CD4-positive, CD25-positive, alpha-beta regulatory T cell (primary cell): ENCODE measurements around the gene CHN1. TPM values are rescaled to one million over a fixed set of nuclear protein-coding genes. Genes with fewer than 3 reads are reported as not detected.

ENCODE experiments used
- ATAC-seq, 2 donors: fragments of 150-1000 bp; cut with Tn5 transposase; one replicate each; pipeline ENCODE4 v1.10.0; 2021; ENCODE audit warnings: low read depth in 2 of 2, moderate number of reproducible peaks in 2 of 2, moderate library complexity in 1 of 2
- DNase-seq, 3 donors: peaks; one replicate each; pipeline versions ENCODE4 v3.0.0 to v3.0.0-alpha.2; 2012 to 2022; ENCODE audit warnings: mixed read lengths in 1 of 3
- H3K27ac ChIP-seq: one replicate; pipeline ENCODE4 v1.7.0; 2013; ENCODE audit warnings: mild to moderate bottlenecking, low read length; ENCODE audit not compliant: insufficient read depth, poor library complexity, severe bottlenecking
- H3K27me3 ChIP-seq: one replicate; pipeline ENCODE4 v1.7.0; 2013; ENCODE audit warnings: low read length; ENCODE audit not compliant: control insufficient read depth, insufficient read depth
- H3K36me3 ChIP-seq: one replicate; pipeline ENCODE4 v1.7.0; 2013; ENCODE audit warnings: mild to moderate bottlenecking, low read length, moderate library complexity; ENCODE audit not compliant: control insufficient read depth, insufficient read depth
- H3K4me1 ChIP-seq: 2 replicates; pipeline ENCODE4 v1.7.0; 2013; ENCODE audit warnings: mild to moderate bottlenecking, low read length; ENCODE audit not compliant: insufficient read depth, control insufficient read depth, poor library complexity, severe bottlenecking
- H3K4me3 ChIP-seq: one replicate; pipeline ENCODE4 v1.7.0; 2013; ENCODE audit warnings: low read depth, mild to moderate bottlenecking, low read length, moderate library complexity
- H3K9me3 ChIP-seq, 2 experiments: 1 replicate in 1 of 2; 2 replicates in 1 of 2; pipeline ENCODE4 v1.7.0; 2013; ENCODE audit warnings: low read length in 2 of 2, mild to moderate bottlenecking in 1 of 2, moderate library complexity in 1 of 2; ENCODE audit not compliant: control insufficient read depth in 2 of 2
- H3K27ac Mint-ChIP-seq, 3 donors: one replicate each; pipeline ENCODE4 v1.8.0; 2020 to 2022; ENCODE audit warnings: mild to moderate bottlenecking in 3 of 3, mixed read lengths in 3 of 3, moderate library complexity in 2 of 3
- H3K27me3 Mint-ChIP-seq: one replicate; pipeline ENCODE4 v1.8.0; 2022; ENCODE audit warnings: mild to moderate bottlenecking, mixed read lengths
- H3K36me3 Mint-ChIP-seq: one replicate; pipeline ENCODE4 v1.8.0; 2020; ENCODE audit warnings: mixed read lengths
- H3K4me1 Mint-ChIP-seq, 4 donors: one replicate each; pipeline ENCODE4 v1.8.0; 2020 to 2022; ENCODE audit warnings: mixed read lengths in 4 of 4, mild to moderate bottlenecking in 1 of 4
- H3K4me3 Mint-ChIP-seq, 4 donors: one replicate each; pipeline ENCODE4 v1.8.0; 2020 to 2022; ENCODE audit warnings: mild to moderate bottlenecking in 4 of 4, mixed read lengths in 4 of 4, moderate library complexity in 3 of 4
- H3K9me3 Mint-ChIP-seq, 7 donors: one replicate each; pipeline ENCODE4 v1.8.0; 2020 to 2022; ENCODE audit warnings: mixed read lengths in 7 of 7, mild to moderate bottlenecking in 3 of 7, moderate library complexity in 2 of 7
- polyA plus RNA-seq, 4 donors: library from polyadenylated mRNA; unstranded; fragments of 300-500 nt; fragmentation: Illumina TruSeq; gene quantifications; one replicate each; pipeline ENCODE4 v1.2.3, GENCODE V29; 2021
- total RNA-seq: library from RNA; stranded (reverse); gene quantifications from one replicate; pipeline ENCODE4 v1.2.3, GENCODE V29; 2022

CHN1 gene
- total and polyA plus RNA-seq, 5 donors from 2014 or later: 6.6 to 17.9 (median 12.0) TPM

- Mint-ChIP-seq H3K27ac (no peak overlapping the region), H3K36me3 (no peaks in the 10 kb centered on the region), H3K27me3 (no peaks in the 10 kb centered on the region), H3K4me1 (peaks cover 0 to 8% (median 2%) of the 10 kb centered on the region in 4 donors), H3K9me3 (no peaks in the 10 kb centered on the region), H3K4me3 (no peak overlapping the region)
- no peaks in the 10 kb centered on the region for H3K4me1 ChIP-seq
- H3K4me3 ChIP-seq: no peak overlapping the region
- H3K36me3 ChIP-seq: no peaks in the 10 kb centered on the region
- no peaks in the 10 kb centered on the region for H3K27me3 ChIP-seq
- no peaks in the 10 kb centered on the region for H3K9me3 ChIP-seq
- H3K27ac ChIP-seq: no peak overlapping the region
- ATAC-seq (no peak), DNase-seq (no peak)
These were observed 41.5 kb downstream of the CHN1 start for GRCh38 chr2:174963437-174964400.

GRCh38 chr2:174959787-174960186, 45.4 kb downstream of the CHN1 start:
- DNase-seq (no peak), ATAC-seq (no peak)
- no peaks in the 10 kb centered on the region for H3K4me1 ChIP-seq
- H3K36me3 ChIP-seq: no peaks in the 10 kb centered on the region
- H3K9me3 ChIP-seq: no peaks in the 10 kb centered on the region
- H3K27ac ChIP-seq: no peak overlapping the region
- no peaks in the 10 kb centered on the region for H3K9me3 Mint-ChIP-seq
- no peak overlapping the region for H3K4me3 Mint-ChIP-seq
- no peaks in the 10 kb centered on the region for H3K27me3 ChIP-seq
- H3K4me1 Mint-ChIP-seq: peaks cover 0 to 5% (median 1%) of the 10 kb centered on the region in 4 donors
- H3K27me3 Mint-ChIP-seq: peaks cover 12% of the 10 kb centered on the region
- H3K36me3 Mint-ChIP-seq: no peaks in the 10 kb centered on the region
- H3K4me3 ChIP-seq: no peak overlapping the region
- no peak overlapping the region for H3K27ac Mint-ChIP-seq

- Mint-ChIP-seq H3K27ac (no peak overlapping the region), H3K4me1 (peaks cover 0 to 3% (median 0%) of the 10 kb centered on the region in 4 donors), H3K36me3 (no peaks in the 10 kb centered on the region), H3K9me3 (peaks cover 0 to 1% (median 0%) of the 10 kb centered on the region in 7 donors), H3K27me3 (peaks cover 33% of the 10 kb centered on the region), H3K4me3 (no peak overlapping the region)
- peaks cover 5% of the 10 kb centered on the region for H3K27me3 ChIP-seq
- no peaks in the 10 kb centered on the region for H3K4me1 ChIP-seq
- H3K9me3 ChIP-seq: no peaks in the 10 kb centered on the region
- DNase-seq (no peak), ATAC-seq (no peak)
- no peaks in the 10 kb centered on the region for H3K36me3 ChIP-seq
- no peak overlapping the region for H3K27ac ChIP-seq
- no peak overlapping the region for H3K4me3 ChIP-seq
These were observed 48.1 kb downstream of the CHN1 start for GRCh38 chr2:174957050-174957449.

GRCh38 chr2:174952607-174953006, 52.6 kb downstream of the CHN1 start:
- DNase-seq: no peak
- H3K36me3 Mint-ChIP-seq: no peaks in the 10 kb centered on the region
- no peak for ATAC-seq
- Histone ChIP-seq H3K27me3 (peaks cover 5% of the 10 kb centered on the region), H3K4me3 (no peak overlapping the region), H3K9me3 (no peaks in the 10 kb centered on the region), H3K4me1 (no peaks in the 10 kb centered on the region), H3K36me3 (no peaks in the 10 kb centered on the region), H3K27ac (no peak overlapping the region)
- no peak overlapping the region for H3K4me3 Mint-ChIP-seq
- no peak overlapping the region for H3K27ac Mint-ChIP-seq
- H3K27me3 Mint-ChIP-seq: peaks cover 40% of the 10 kb centered on the region
- no peaks in the 10 kb centered on the region for H3K4me1 Mint-ChIP-seq
- peaks cover 0 to 1% (median 0%) of the 10 kb centered on the region in 7 donors for H3K9me3 Mint-ChIP-seq

GRCh38 chr2:174951745-174952144, 53.4 kb downstream of the CHN1 start:
- no peak overlapping the region for H3K4me3 Mint-ChIP-seq
- no peaks in the 10 kb centered on the region for H3K4me1 ChIP-seq
- peaks cover 36% of the 10 kb centered on the region for H3K27me3 Mint-ChIP-seq
- H3K27ac Mint-ChIP-seq: no peak overlapping the region
- DNase-seq (no peak), ATAC-seq (no peak)
- H3K27me3 ChIP-seq: peaks cover 5% of the 10 kb centered on the region
- H3K4me1 Mint-ChIP-seq: peaks cover 0 to 3% (median 0%) of the 10 kb centered on the region in 4 donors
- H3K4me3 ChIP-seq: no peak overlapping the region
- H3K27ac ChIP-seq: no peak overlapping the region
- H3K9me3 Mint-ChIP-seq: peaks cover 0 to 1% (median 0%) of the 10 kb centered on the region in 7 donors
- no peaks in the 10 kb centered on the region for H3K36me3 ChIP-seq
- no peaks in the 10 kb centered on the region for H3K36me3 Mint-ChIP-seq
- no peaks in the 10 kb centered on the region for H3K9me3 ChIP-seq

- Mint-ChIP-seq H3K4me1 (peaks cover 0 to 3% (median 0%) of the 10 kb centered on the region in 4 donors), H3K4me3 (no peak overlapping the region), H3K9me3 (peaks cover 0 to 1% (median 0%) of the 10 kb centered on the region in 7 donors), H3K27ac (no peak overlapping the region), H3K27me3 (peaks cover 28% of the 10 kb centered on the region), H3K36me3 (no peaks in the 10 kb centered on the region)
- no peak for ATAC-seq
- Histone ChIP-seq H3K9me3 (no peaks in the 10 kb centered on the region), H3K36me3 (no peaks in the 10 kb centered on the region), H3K27ac (no peak overlapping the region), H3K27me3 (peaks cover 5% of the 10 kb centered on the region), H3K4me1 (no peaks in the 10 kb centered on the region), H3K4me3 (no peak overlapping the region)
- no peak for DNase-seq
These were observed 55.0 kb downstream of the CHN1 start for GRCh38 chr2:174949988-174950687.

- H3K4me3 Mint-ChIP-seq: no peak overlapping the region
- DNase-seq (no peak), ATAC-seq (no peak)
- H3K4me1 Mint-ChIP-seq: peaks cover 0 to 3% (median 0%) of the 10 kb centered on the region in 4 donors
- no peaks in the 10 kb centered on the region for H3K9me3 ChIP-seq
- H3K36me3 Mint-ChIP-seq: no peaks in the 10 kb centered on the region
- H3K9me3 Mint-ChIP-seq: peaks cover 0 to 1% (median 0%) of the 10 kb centered on the region in 7 donors
- H3K27ac Mint-ChIP-seq: no peak overlapping the region
- no peaks in the 10 kb centered on the region for H3K27me3 ChIP-seq
- no peaks in the 10 kb centered on the region for H3K36me3 ChIP-seq
- no peaks in the 10 kb centered on the region for H3K4me1 ChIP-seq
- H3K27ac ChIP-seq: no peak overlapping the region
- H3K4me3 ChIP-seq: no peak overlapping the region
- peaks cover 7% of the 10 kb centered on the region for H3K27me3 Mint-ChIP-seq
These were observed 59.5 kb downstream of the CHN1 start for GRCh38 chr2:174945601-174946260.
